Fibroblast of lung (primary cell): ENCODE results near the gene LIF.

ENCODE experiments used
- CTCF ChIP-seq, 2 donors: IDR thresholded peaks in 1 of 2; conservative IDR thresholded peaks in 1 of 2; 1 replicate in 1 of 2; 2 replicates in 1 of 2; pipeline ENCODE4 v1.5.1; 2011 to 2012; ENCODE audit warnings: low read length in 2 of 2, control low read depth in 1 of 2, inconsistent platforms in 1 of 2, low read depth in 1 of 2, mild to moderate bottlenecking in 1 of 2
- EZH2 ChIP-seq: IDR thresholded peaks from 2 replicates; pipeline ENCODE4 v1.5.1; 2012; ENCODE audit warnings: low read length, control low read depth, mild to moderate bottlenecking; ENCODE audit errors: missing control alignments

- no peak for TF ChIP-seq CTCF (conservative IDR thresholded peaks at IDR 0.05 in 1 of 2, IDR thresholded peaks at IDR 0.05 in 1 of 2; ENCODE audit: low read depth in 1 of 2, low read length in 2 of 2)
- TF ChIP-seq EZH2 = no peak
These were observed 37.6 kb upstream of the LIF start for GRCh38 chr22:30284172-30284571.
